HTR-8/SVneo (cell line): ENCODE measurements around the gene GAPVD1.
"Not testable (repeated sequence)": the region's sequence is repeated elsewhere in the genome, so short reads cannot be mapped to it uniquely, and the experiment has no call there.

ENCODE experiments used
- DNase-seq: peaks from one replicate; pipeline ENCODE4 v3.0.0; 2011; ENCODE audit warnings: low spot score, mixed read lengths; ENCODE audit not compliant: insufficient read length
- FAIRE-seq: peaks from 2 replicates; lab custom pipeline; 2011; peaks lifted over from hg19 to GRCh38; lab: Jason Lieb, UNC

The GAPVD1 gene

DNA sequence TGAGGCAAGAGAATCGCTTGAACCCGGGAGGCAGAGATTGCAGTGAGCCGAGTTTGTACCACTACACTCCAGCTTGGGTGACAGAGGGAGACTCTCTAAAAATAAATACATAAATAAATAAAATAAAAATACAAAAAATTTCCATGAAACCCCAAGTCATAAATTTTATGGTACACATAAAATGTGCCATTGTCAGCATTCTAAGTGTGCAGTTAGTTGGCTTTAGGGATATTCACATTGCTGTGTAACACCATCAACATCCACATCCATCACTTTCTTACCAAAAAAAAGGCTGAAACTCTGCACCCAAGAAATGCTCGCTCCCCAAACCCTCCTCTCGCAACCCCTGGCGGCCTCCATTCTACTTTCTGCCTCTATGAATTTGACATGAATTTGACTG is 135.2 kb downstream of the GAPVD1 start:
- DNase-seq (no peak), FAIRE-seq (no peak)

DNA sequence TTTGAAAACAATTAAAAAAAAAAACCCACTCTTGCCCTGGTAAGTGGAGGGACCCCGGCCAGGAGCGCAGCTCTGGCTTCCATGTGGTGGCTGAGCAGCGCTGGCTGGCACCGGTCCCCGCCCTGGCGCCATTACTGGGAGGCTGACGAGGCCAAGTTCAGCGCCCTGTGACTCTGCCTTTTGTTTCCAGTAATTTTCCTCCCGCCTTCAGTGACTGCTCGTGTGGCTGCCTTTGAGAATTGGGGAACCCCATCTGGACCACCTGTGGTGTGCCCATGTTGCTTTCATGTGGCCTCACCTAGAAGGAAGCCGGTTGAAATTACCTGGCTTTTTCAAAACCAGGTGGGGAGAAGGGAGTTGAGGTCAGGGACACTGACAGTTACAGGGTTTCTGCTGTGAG is 136.1 kb downstream of the GAPVD1 start:
- DNase-seq (no peak), FAIRE-seq (no peak)

DNA sequence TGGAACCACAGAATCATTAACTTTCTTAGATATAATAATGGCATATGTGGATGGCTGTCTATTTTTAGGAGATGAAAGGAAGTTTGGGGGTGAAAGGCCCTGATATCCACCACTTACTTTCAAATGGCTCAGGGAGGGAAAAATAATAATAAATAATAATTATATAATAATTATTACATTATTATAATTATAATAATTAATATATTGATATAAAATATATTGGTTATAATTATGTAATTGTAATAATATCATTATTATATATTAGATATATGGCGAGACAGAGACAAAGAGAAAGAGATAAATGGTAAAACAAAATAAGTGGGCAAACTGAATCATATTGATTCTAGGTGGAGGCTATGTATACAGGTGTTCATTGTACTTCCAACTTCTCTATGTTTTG is 136.6 kb downstream of the GAPVD1 start:
- no peak for FAIRE-seq
- DNase-seq = no peak

GRCh38 chr9:125399165-125399564 is 137.5 kb downstream of the GAPVD1 start:
- no peak for FAIRE-seq
- DNase-seq = no peak

- DNase-seq (no peak), FAIRE-seq (no peak)
Observed at GRCh38 chr9:125399666-125400065, 138.0 kb downstream of the GAPVD1 start.

GRCh38 chr9:125400232-125400631 is 138.6 kb downstream of the GAPVD1 start:
- not testable (repeated sequence) for FAIRE-seq, DNase-seq

GRCh38 chr9:125400725-125401716 is 139.4 kb downstream of the GAPVD1 start:
- no peak for DNase-seq
- no peak for FAIRE-seq

DNA sequence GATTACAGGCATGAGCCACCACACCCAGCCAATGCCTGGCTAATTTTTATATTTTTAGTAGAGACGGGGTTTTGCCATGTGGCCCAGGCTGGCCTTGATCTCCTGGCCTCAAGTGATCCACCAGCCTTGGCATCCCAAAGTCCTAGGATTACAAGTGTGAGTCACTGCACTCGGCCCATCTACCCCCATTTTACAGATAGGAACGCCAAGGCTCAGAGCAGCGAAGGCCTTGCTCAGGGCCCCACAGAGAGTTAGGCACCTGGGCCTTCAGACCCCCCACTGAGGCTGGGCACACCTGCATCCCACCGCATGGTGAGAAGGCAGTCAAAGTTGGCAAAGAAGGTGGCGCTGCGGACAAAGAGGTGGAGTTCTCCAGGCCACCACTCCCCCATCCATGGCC is 143.1 kb downstream of the GAPVD1 start:
- FAIRE-seq (no peak), DNase-seq (no peak)

GRCh38 chr9:125405938-125406809 is 144.5 kb downstream of the GAPVD1 start:
- FAIRE-seq (no peak), DNase-seq (no peak)

GRCh38 chr9:125406810-125407087 is 145.1 kb downstream of the GAPVD1 start:
- no peak for DNase-seq
- no peak for FAIRE-seq

DNA sequence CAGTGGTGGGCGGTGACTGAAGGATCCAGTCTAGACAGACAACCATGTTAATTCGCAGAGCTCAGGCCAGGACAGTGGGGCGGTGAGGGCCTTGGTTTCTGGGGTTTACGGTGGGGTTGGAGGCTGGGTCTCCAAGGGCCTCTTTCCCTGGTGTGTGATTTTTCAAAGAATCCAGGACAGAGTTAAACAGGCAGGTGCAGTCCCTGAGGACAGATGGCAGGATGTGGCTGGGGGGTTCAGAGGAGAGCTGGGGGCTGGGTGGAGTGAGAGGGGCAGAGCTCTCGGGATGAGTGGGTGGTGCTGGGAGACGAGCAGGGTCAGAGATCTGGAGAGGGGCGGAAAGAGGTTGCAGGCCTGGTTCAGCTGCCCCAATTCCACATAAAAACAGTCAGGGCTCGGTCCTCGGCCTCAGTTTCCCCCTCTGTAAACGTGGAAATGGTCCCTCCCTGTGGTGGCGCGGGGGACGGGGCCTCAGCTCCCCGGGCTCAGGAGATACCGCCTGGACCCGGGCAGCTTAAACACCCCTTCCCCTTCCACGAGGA is 145.9 kb downstream of the GAPVD1 start:
- no peak for FAIRE-seq
- DNase-seq = no peak

GRCh38 chr9:125407974-125408900 is 146.6 kb downstream of the GAPVD1 start:
- FAIRE-seq = no peak
- peak; percentile 86 for DNase-seq

- DNase-seq (no peak), FAIRE-seq (no peak)
Observed at GRCh38 chr9:125409217-125409636, 147.6 kb downstream of the GAPVD1 start.

GRCh38 chr9:125409637-125410521 is 148.3 kb downstream of the GAPVD1 start:
- FAIRE-seq (peak; percentile 97), DNase-seq (peak; percentile 41)

DNA sequence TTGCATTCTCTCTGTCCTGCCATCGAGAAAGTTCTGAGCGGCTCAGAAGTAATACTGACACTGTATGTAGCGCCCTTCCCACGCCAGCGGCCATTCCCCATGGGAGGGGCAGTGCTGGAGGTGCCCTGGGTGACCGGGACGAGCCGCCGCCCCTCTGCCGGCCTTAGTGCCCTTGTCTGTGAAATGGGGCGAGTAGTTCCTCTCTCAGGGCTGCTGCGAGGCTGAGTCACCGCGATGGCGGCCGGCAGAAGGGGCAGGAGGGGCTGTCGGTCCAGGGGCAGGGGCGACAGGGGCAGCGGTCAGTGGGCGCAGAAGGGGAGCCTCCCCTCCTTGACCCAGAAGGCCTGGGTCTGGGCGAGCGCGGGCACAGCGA is 148.9 kb downstream of the GAPVD1 start:
- no peak for FAIRE-seq
- DNase-seq = no peak

DNA sequence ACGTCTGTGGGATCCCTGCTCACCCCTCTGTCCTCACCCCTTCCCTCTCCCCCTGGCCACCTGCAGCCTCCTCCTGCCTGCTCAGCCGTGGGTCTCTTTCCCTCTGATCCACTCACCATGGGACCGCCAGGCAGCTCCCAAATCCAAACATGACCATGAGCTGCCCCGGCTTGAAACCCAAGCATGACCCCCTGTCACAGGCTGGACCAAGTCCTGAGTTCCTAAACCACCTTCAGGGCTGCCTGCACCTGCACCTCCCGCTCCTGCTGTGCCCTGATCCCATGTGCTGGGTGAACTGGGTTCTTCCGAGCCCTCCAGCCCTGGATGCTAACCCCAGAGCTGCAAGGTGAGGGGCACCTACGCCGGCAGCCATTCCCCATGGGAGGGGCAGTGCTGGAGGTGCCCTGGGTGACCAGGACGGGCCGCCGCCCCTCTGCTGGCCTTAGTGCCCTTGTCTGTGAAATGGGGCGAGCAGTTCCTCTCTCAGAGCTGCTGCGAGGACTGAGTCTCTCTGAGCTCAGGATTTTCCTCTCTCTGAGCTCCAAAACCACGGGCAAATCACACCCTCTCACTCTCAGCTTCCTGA is 149.6 kb downstream of the GAPVD1 start:
- FAIRE-seq (no peak), DNase-seq (no peak)

GRCh38 chr9:125412166-125412565 is 150.5 kb downstream of the GAPVD1 start:
- no peak for DNase-seq
- no peak for FAIRE-seq

GRCh38 chr9:125413579-125413978 is 152.0 kb downstream of the GAPVD1 start:
- DNase-seq (no peak), FAIRE-seq (no peak)
